Heart left ventricle (tissue), 16 donors: ENCODE data around the gene ABTB1. TPM values are rescaled to one million over a fixed set of nuclear protein-coding genes. Genes with fewer than 3 reads are reported as not detected.

ENCODE experiments used
- ATAC-seq, 4 donors: fragments of 200-7000 bp; cut with Tn5 transposase; one replicate each; pipeline ENCODE4 v1.9.1; 2020 to 2022; ENCODE audit warnings: moderate library complexity in 4 of 4, mild to moderate bottlenecking in 3 of 4, moderate number of reproducible peaks in 1 of 4
- DNase-seq, 5 donors: peaks; one replicate each; pipeline ENCODE4 v3.0.0-alpha.2; 2020
- H3K27ac ChIP-seq, 12 donors: fragments of 200-600 bp; sonication (generic) in 4 of 12; one replicate each; pipeline versions ENCODE4 v1.5.0 to v1.8.0; 2016 to 2022; ENCODE audit warnings: mild to moderate bottlenecking in 2 of 12
- H3K27me3 ChIP-seq, 9 donors: fragments of 200-600 bp; sonication (generic) in 2 of 9; one replicate each; pipeline versions ENCODE4 v1.5.1 to v1.8.0; 2016 to 2022; ENCODE audit warnings: mild to moderate bottlenecking in 3 of 9
- H3K36me3 ChIP-seq, 9 donors: fragments of 200-600 bp; sonication (generic) in 2 of 9; one replicate each; pipeline versions ENCODE4 v1.5.0 to v1.8.0; 2018 to 2022; ENCODE audit warnings: mild to moderate bottlenecking in 2 of 9
- H3K4me1 ChIP-seq, 12 donors: fragments of 200-600 bp; sonication (generic) in 4 of 12; one replicate each; pipeline versions ENCODE4 v1.5.0 to v1.8.0; 2016 to 2022; ENCODE audit warnings: mild to moderate bottlenecking in 3 of 12
- H3K4me3 ChIP-seq, 12 donors: fragments of 200-600 bp; sonication (generic) in 4 of 12; one replicate each; pipeline versions ENCODE4 v1.5.0 to v1.8.0; 2017 to 2022; ENCODE audit warnings: mild to moderate bottlenecking in 9 of 12, moderate library complexity in 4 of 12
- H3K9me3 ChIP-seq, 12 donors: fragments of 200-600 bp; sonication (generic) in 4 of 12; one replicate each; pipeline versions ENCODE4 v1.5.0 to v1.8.0; 2016 to 2022; ENCODE audit warnings: mild to moderate bottlenecking in 1 of 12
- POLR2A ChIP-seq, 2 donors: fragments of 450-650 bp; IDR thresholded peaks; one replicate each; pipeline ENCODE4 v1.6.1; 2017; ENCODE audit warnings: antibody characterized with exemption in 2 of 2, mild to moderate bottlenecking in 2 of 2, moderate library complexity in 2 of 2
- WGBS, 4 donors: extraction: QIAGEN DNeasy Blood & Tissue Kit in 2 of 4; methylation state at CpG; one replicate each; pipeline versions ENCODE4 v1.1.5 to v1.1.7; 2013 to 2018; 5-methylcytosine and 5-hydroxymethylcytosine counted together
- intact Hi-C, 10 donors: fragments of 100-400 bp; cut with DNase I; formaldehyde crosslinking; loops; one replicate each; pipeline versions ENCODE4 v1.11.1 to v1.14.2; 2022
- polyA plus RNA-seq, 2 donors: library from polyadenylated mRNA; stranded (reverse); fragments of 200-250 nt; gene quantifications; one replicate each; pipeline ENCODE4 v1.2.3, GENCODE V29; 2013
- total RNA-seq, 9 donors: library from RNA; depleted of rRNA in 2 of 9; stranded (reverse); fragments of >200 nt in 2 of 9; fragmentation: NEBNext Ultra II Directional in 3 of 9; extraction: Animal tissue kit (Norgen Biotek cat#: 25700) in 3 of 9; gene quantifications; one replicate each; pipeline versions ENCODE4 v1.1.0 to v1.2.4, GENCODE V29; 2016 to 2023
- TF ChIP-seq, protein P1 (sequence below), 12 donors: fragments of 200-600 bp; sonication (generic) in 4 of 12; IDR thresholded peaks; one replicate each; pipeline versions ENCODE4 v1.5.0 to v1.8.0; 2018 to 2022; ENCODE audit warnings: antibody characterized with exemption in 12 of 12, mild to moderate bottlenecking in 5 of 12
- donor health status: ischemic (EF 13 %, LVEDD 7.1; RV severe dilation, severe dysfunction).
- donor health status: healthy with polysubstance abuse.
- donor health status: DM: no; HTN: yes; CAD: no.
- donor health status: DM: no; HTN: no; CAD: no.
- donor health status: ischemic (EF 25% LVEDD 6.9; RV normal size, moderate dysfunction).
- donor health status: ischemic (EF 25% LVEDD 5.7; RV mildly dilated, moderate dysfunction).
- donor health status: healthy.
- donor health status: DM: yes; HTN: yes; CAD: no.
- donor health status: ischemic (EF 35%, LVEDD 5.7; RV mildly dilated, moderate dysfunction).
- donor health status: nonischemic (EF 11% LVEDD 7.7; RV severe dilation, severe dysfunction).
- donor health status: DM: yes; HTN: yes; CAD: no.
- donor health status: PGD.
- donor health status: ischemic (EF 29% LVEDD 5.4; RV normal size, mild dysfunction).
- donor health status: nonischemic (EF 23%, LVEDD 6.1; RV moderate dilation, normal function).

Gene ABTB1
- total and polyA plus RNA-seq, 11 donors: 15.4 to 39.3 (median 30.9) TPM

DNA sequence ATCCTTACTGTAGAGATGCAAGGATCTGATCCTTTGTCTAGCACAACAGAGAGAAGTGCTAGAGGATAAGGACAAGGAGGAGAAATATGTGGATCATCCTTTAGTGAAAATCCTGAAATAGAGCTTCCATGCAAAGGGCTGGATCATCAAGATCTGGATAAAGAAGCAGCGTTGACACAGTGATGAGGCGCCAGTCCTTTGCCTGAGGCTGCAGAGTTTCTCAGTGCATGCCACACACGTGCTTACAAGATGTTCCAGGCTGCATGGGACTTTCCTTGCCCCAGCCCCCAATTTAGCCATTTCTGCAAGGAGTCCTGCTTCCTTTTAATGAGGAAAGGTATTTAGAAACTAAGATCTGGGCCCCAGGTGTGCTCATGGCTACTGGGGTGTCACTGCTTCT, 7.2 kb upstream of the ABTB1 start:
- DNase-seq (no peak), ATAC-seq (no peak)
- TF ChIP-seq, protein P1, sequence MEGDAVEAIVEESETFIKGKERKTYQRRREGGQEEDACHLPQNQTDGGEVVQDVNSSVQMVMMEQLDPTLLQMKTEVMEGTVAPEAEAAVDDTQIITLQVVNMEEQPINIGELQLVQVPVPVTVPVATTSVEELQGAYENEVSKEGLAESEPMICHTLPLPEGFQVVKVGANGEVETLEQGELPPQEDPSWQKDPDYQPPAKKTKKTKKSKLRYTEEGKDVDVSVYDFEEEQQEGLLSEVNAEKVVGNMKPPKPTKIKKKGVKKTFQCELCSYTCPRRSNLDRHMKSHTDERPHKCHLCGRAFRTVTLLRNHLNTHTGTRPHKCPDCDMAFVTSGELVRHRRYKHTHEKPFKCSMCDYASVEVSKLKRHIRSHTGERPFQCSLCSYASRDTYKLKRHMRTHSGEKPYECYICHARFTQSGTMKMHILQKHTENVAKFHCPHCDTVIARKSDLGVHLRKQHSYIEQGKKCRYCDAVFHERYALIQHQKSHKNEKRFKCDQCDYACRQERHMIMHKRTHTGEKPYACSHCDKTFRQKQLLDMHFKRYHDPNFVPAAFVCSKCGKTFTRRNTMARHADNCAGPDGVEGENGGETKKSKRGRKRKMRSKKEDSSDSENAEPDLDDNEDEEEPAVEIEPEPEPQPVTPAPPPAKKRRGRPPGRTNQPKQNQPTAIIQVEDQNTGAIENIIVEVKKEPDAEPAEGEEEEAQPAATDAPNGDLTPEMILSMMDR (IDR thresholded peaks at IDR 0.05): no peak
- no peak for TF ChIP-seq POLR2A (IDR thresholded peaks at IDR 0.05)
- 85 to 99% (median 94%) methylated on average over 3 of the region's 3 CpGs for WGBS, 4 donors
- H3K4me3 ChIP-seq: no peak overlapping the region
- H3K27me3 ChIP-seq: no peaks in the 10 kb centered on the region
- H3K4me1 ChIP-seq: peaks cover 0 to 11% (median 0%) of the 10 kb centered on the region in 12 donors
- no peaks in the 10 kb centered on the region for H3K36me3 ChIP-seq
- no peak overlapping the region for H3K27ac ChIP-seq
- intact Hi-C loops: no loop called here
- H3K9me3 ChIP-seq: no peaks in the 10 kb centered on the region

DNA sequence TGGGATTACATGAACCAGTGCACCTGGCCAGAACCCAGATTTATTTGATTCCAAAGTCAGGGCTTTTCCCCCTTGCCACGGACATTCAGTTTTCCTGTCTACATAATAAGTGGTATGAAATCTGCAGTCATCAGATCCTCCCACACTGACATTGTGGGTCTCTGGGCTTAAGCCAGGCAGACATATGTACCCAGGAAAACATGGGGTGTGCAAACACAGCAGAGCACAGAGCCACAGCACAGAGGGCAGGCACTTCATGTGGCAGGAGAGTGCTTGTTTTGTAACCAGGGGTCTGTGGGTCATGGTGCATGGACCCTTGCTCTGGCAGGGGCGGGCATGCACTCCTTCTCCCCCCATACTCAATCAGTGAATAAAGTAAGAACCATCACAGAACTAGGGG, 6.1 kb upstream of the ABTB1 start:
- no peak overlapping the region for H3K27ac ChIP-seq
- no peak overlapping the region for H3K4me3 ChIP-seq
- no peaks in the 10 kb centered on the region for H3K9me3 ChIP-seq
- no peaks in the 10 kb centered on the region for H3K27me3 ChIP-seq
- no peaks in the 10 kb centered on the region for H3K36me3 ChIP-seq
- DNase-seq (peak in 1 of 5 donors; percentile 10), ATAC-seq (no peak)
- peaks cover 0 to 7% (median 2%) of the 10 kb centered on the region in 12 donors for H3K4me1 ChIP-seq
- TF ChIP-seq, protein P1 (IDR thresholded peaks at IDR 0.05): no peak
- TF ChIP-seq POLR2A (IDR thresholded peaks at IDR 0.05): no peak
- WGBS, 4 donors: 80 to 89% (median 86%) methylated on average over 2 of the region's 2 CpGs
- intact Hi-C loops: no loop called here

DNA sequence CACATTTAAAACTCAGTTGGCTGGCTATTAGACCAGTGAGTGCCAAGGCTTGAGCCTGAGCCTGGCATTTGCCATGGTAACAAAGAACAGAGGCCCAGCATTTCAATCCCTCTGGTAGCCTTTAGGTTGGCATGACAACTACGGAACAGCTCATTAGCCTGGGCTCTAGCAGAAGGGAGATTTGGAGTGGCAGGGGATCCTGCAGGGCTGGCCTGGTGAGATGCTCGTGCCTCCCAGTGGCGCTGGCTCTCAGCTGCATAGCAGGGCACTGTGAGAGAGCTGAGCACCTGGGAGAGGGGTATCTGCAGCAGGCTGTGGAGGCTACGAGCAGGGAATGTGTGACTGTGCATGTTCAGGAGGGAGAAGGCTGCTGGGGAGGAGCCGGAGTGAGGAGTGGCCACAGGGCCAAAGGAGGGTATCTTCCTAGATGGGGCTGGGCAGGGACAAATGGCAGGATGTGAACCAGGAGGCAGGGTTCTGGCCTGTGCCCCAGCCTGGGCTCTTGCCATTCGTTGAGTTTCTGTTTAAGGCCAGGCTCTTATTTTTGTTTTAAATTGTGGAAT, 5.6 kb upstream of the ABTB1 start:
- no peak for TF ChIP-seq POLR2A (IDR thresholded peaks at IDR 0.05)
- TF ChIP-seq, protein P1 (IDR thresholded peaks at IDR 0.05): no peak
- Histone ChIP-seq H3K27ac (no peak overlapping the region), H3K4me1 (peaks cover 0 to 11% (median 7%) of the 10 kb centered on the region in 12 donors), H3K27me3 (no peaks in the 10 kb centered on the region), H3K36me3 (no peaks in the 10 kb centered on the region), H3K4me3 (no peak overlapping the region), H3K9me3 (no peaks in the 10 kb centered on the region)
- intact Hi-C loops: no loop called here
- ATAC-seq (no peak), DNase-seq (peak in 1 of 5 donors; percentile 7)
- WGBS, 4 donors: 86 to 92% (median 90%) methylated on average over 5 to 6 of the region's 6 CpGs

DNA sequence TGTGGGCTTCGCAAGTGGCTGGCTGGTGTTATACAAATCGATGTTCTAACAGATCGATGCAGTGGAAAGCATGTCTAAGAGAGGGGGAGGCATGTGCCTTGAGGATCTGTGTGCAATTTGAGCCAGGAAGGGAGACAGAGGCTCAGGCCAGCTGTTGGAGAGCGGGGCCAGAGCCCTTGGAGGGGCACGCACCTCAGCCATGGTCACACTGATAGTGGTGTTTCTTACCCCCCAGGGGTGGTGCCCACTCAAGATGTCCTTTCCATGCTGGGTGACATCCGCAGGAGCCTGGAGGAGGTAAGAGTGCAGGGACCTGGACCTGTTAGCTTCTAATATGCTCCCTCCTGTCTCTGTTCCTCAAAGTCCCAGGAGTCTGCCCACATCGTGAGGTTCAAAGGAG, 3.8 kb upstream of the ABTB1 start:
- ATAC-seq (no peak), DNase-seq (peak in 2 of 5 donors; percentile 2 to 10)
- no peaks in the 10 kb centered on the region for H3K36me3 ChIP-seq
- intact Hi-C loops: no loop called here
- H3K4me3 ChIP-seq: no peak overlapping the region
- no peaks in the 10 kb centered on the region for H3K9me3 ChIP-seq
- no peak for TF ChIP-seq POLR2A (IDR thresholded peaks at IDR 0.05)
- TF ChIP-seq, protein P1 (IDR thresholded peaks at IDR 0.05): no peak
- H3K27ac ChIP-seq: no peak overlapping the region
- peaks cover under 1 to 22% (median 15%) of the 10 kb centered on the region in 12 donors for H3K4me1 ChIP-seq
- H3K27me3 ChIP-seq: no peaks in the 10 kb centered on the region
- 95 to 96% (median 96%) methylated on average over 7 of the region's 7 CpGs for whole genome bisulfite sequencing, 4 donors
